Fibroblast of pulmonary artery (primary cell): ENCODE data around the gene RASAL2.

Experiments
- DNase-seq: peaks from one replicate; pipeline ENCODE4 v3.0.0-alpha.2; 2010; ENCODE audit warnings: low read depth
- H3K4me3 ChIP-seq: replicated peaks from 2 replicates; pipeline ENCODE4 v1.5.1; 2011; ENCODE audit warnings: low read depth, mild to moderate bottlenecking, control low read depth, low read length, moderate library complexity
- CTCF ChIP-seq: IDR thresholded peaks from 2 replicates; pipeline ENCODE4 v1.5.1; 2011; ENCODE audit warnings: mild to moderate bottlenecking, control low read depth, low read length, inconsistent platforms; ENCODE audit errors: missing control alignments

Gene RASAL2

GRCh38 chr1:178530502-178530901 is 436.6 kb downstream of the RASAL2 start:
- no peak for DNase-seq
- H3K4me3 ChIP-seq = no peak overlapping the region
- no peak for TF ChIP-seq CTCF

DNA sequence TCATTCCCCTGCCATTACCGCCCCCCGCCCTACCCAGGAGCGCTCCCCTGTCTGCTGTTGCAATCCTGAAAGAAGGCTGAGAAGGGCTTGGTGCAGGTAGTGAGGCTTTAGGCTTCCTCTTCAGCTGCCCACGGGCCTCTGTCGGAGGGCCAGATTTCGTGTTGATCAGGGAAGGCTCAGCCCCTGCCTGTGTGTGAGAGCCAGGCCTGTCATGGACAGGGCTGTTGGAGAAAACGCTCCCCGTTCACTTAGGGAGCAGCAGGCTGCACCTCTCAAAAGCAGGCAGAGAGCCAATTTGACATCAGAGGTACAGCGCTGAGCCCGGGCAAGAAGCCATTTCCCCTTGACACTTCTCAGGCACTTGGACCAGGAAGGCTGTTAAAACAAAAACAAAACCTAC is 438.0 kb downstream of the RASAL2 start:
- TF ChIP-seq CTCF = no peak
- peak; percentile 14 for DNase-seq
- H3K4me3 ChIP-seq = no peak overlapping the region

DNA sequence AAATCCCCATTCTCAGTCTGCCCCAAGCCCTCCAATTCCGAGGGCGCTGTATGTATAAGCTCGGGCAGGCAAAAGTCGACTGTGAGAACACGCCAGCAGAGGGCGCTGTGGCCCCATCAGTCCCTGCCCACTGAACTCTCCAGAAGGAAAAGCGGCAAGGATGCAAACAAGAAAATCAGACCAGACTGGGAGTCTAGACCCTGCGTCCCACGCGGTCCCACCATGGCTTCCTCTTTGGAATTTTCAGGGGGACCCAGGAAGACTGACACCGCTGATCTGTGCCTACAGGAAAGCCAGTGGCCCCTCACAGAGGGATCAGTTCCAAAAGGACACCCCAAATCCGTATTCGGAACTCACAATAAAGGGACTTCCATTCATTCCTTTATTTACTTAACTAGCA is 438.5 kb downstream of the RASAL2 start:
- peak; percentile 85 for TF ChIP-seq CTCF
- DNase-seq = peak; percentile 86
- H3K4me3 ChIP-seq = no peak overlapping the region

DNA sequence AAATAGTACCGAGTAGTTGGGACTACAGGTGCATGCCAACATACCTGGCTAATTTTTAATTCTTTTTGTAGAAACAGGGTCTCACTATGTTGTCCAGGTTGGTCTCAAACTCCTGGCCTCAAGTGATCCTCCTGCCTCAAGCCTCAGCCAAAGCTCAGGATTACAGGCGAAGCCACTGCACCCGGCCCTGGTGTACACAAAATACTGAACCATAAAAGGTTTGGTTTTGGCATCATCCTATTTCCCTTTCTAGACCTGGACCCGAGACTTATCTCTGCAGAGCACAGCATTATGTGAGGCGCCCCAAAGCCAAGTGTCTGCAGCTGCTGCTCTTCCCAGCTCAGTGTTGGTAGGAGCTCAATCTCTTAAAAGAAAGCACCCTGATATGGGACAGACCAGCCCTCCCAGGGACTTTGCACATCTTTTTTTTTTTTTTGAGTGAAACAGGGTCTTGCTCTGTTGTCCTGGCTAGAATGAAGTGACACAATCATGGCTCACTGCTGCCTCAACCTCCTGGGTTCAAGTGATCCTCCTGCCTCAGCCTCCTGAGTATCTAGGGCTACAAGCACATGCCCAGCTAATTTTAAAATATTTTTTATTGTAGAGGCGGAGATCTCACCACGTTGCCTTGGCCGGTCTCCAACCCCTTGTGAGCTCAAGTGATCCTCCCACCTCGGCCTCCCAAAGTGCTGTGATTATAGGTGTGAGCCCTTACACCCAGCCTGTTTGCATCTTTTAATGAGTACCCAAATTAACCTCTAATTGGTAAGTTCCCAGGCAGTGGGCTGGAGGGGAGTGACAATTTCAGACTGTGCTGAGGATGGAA is 439.4 kb downstream of the RASAL2 start:
- DNase-seq = no peak
- H3K4me3 ChIP-seq = no peak overlapping the region
- no peak for TF ChIP-seq CTCF
